Gastrocnemius medialis (tissue), 4 donors: ENCODE results near the gene TANC2. TPM values are rescaled to one million over a fixed set of nuclear protein-coding genes. Genes with fewer than 3 reads are reported as not detected.

Experiments used
- ATAC-seq, 2 donors: fragments of 150-250 bp; one replicate each; pipeline ENCODE4 v1.9.1; 2016
- DNase-seq, 2 donors: peaks; one replicate each; pipeline ENCODE4 v3.0.0-alpha.2; 2019
- H3K27ac ChIP-seq, 4 donors: fragments of 200-600 bp; sonication (generic); 1 replicate in 1 of 4; 2 replicates in 3 of 4; pipeline ENCODE4 v1.5.1; 2016 to 2018; ENCODE audit warnings: mild to moderate bottlenecking in 2 of 4, moderate library complexity in 1 of 4
- H3K27me3 ChIP-seq, 3 donors: fragments of 200-600 bp; sonication (generic) in 2 of 3; 1 replicate in 1 of 3; 2 replicates in 2 of 3; pipeline versions ENCODE4 v1.5.1 to v1.6.0; 2016 to 2019; ENCODE audit warnings: mild to moderate bottlenecking in 1 of 3, moderate library complexity in 1 of 3
- H3K36me3 ChIP-seq, 2 donors: fragments of 200-600 bp; sonication (generic) in 1 of 2; one replicate each; pipeline ENCODE4 v1.5.1; 2017 to 2018
- H3K4me1 ChIP-seq, 2 donors: fragments of 200-600 bp; sonication (generic) in 1 of 2; one replicate each; pipeline ENCODE4 v1.5.1; 2016 to 2017; ENCODE audit warnings: mild to moderate bottlenecking in 2 of 2
- H3K4me3 ChIP-seq, 4 donors: fragments of 200-600 bp; sonication (generic) in 3 of 4; 1 replicate in 1 of 4; 2 replicates in 3 of 4; pipeline ENCODE4 v1.5.1; 2016 to 2019; ENCODE audit warnings: mild to moderate bottlenecking in 2 of 4
- H3K9me3 ChIP-seq, 3 donors: fragments of 200-600 bp; sonication (generic) in 2 of 3; 1 replicate in 1 of 3; 2 replicates in 2 of 3; pipeline ENCODE4 v1.5.1; 2016 to 2019
- CTCF ChIP-seq, 5 experiments: fragments of 450-650 bp in 3 of 5; fragments of 200-600 bp in 2 of 5; sonication (generic) in 2 of 5; IDR thresholded peaks in 4 of 5; conservative IDR thresholded peaks in 1 of 5; 1 replicate in 4 of 5; 2 replicates in 1 of 5; pipeline ENCODE4 v1.5.1; 2016 to 2019; ENCODE audit warnings: antibody characterized with exemption in 5 of 5, mild to moderate bottlenecking in 3 of 5, moderate library complexity in 3 of 5
- POLR2A ChIP-seq, 2 donors: fragments of 450-650 bp; IDR thresholded peaks; one replicate each; pipeline ENCODE4 v1.6.1; 2017; ENCODE audit warnings: antibody characterized with exemption in 2 of 2, mild to moderate bottlenecking in 2 of 2, moderate library complexity in 2 of 2
- in situ Hi-C, 4 donors: fragments of 200-750 bp; cut with MboI; loops; one replicate each; pipeline versions ENCODE4 v1.15.0 to v1.8.0; 2017; ENCODE audit warnings: low sequenced_read_pairs in 4 of 4
- intact Hi-C: fragments of 100-400 bp; cut with DNase I; formaldehyde crosslinking; loops from one replicate; pipeline ENCODE4 v1.15.1; 2023; ENCODE audit warnings: low total_unique reads
- total RNA-seq, 4 donors: library from RNA; depleted of rRNA; stranded (reverse); fragments of >200 nt; gene quantifications; one replicate each; pipeline versions ENCODE4 v1.1.0 to v1.2.3, GENCODE V29; 2016

The TANC2 gene
- total RNA-seq, 4 donors from 2014 or later: 1.9 to 7.1 (median 4.9) TPM

- in situ Hi-C loops: no loop called here
- intact Hi-C loops: no loop called here
- no peaks in the 10 kb centered on the region for H3K36me3 ChIP-seq
- ATAC-seq: no peak
- H3K4me3 ChIP-seq: no peak overlapping the region
- no peaks in the 10 kb centered on the region for H3K9me3 ChIP-seq
- TF ChIP-seq POLR2A (IDR thresholded peaks at IDR 0.05) (no peak), CTCF (IDR thresholded peaks at IDR 0.05 in 4 of 5, conservative IDR thresholded peaks at IDR 0.05 in 1 of 5) (no peak)
- no peaks in the 10 kb centered on the region for H3K4me1 ChIP-seq
- H3K27me3 ChIP-seq: no peaks in the 10 kb centered on the region
- no peak overlapping the region for H3K27ac ChIP-seq
- DNase-seq: no peak
Measured at GRCh38 chr17:62921817-62922216, 44.2 kb upstream of the TANC2 start.

- no peak for ATAC-seq
- no peaks in the 10 kb centered on the region for H3K27me3 ChIP-seq
- TF ChIP-seq CTCF (IDR thresholded peaks at IDR 0.05 in 4 of 5, conservative IDR thresholded peaks at IDR 0.05 in 1 of 5) (no peak), POLR2A (IDR thresholded peaks at IDR 0.05) (no peak)
Measured at GRCh38 chr17:62923258-62924150, 42.5 kb upstream of the TANC2 start.

GRCh38 chr17:62925267-62925836, 40.7 kb upstream of the TANC2 start:
- Histone ChIP-seq H3K4me3 (no peak overlapping the region), H3K4me1 (no peaks in the 10 kb centered on the region), H3K9me3 (no peaks in the 10 kb centered on the region), H3K27ac (no peak overlapping the region), H3K27me3 (no peaks in the 10 kb centered on the region), H3K36me3 (no peaks in the 10 kb centered on the region)
- DNase-seq: no peak
- no peak for ATAC-seq
- intact Hi-C loops (no loop called here), in situ Hi-C loops (no loop called here)
- no peak for TF ChIP-seq POLR2A (IDR thresholded peaks at IDR 0.05)
- no peak for TF ChIP-seq CTCF (IDR thresholded peaks at IDR 0.05 in 4 of 5, conservative IDR thresholded peaks at IDR 0.05 in 1 of 5)

More at GRCh38 chr17:62923258-62924150, 42.5 kb upstream of the TANC2 start:
- in situ Hi-C loops (no loop called here), intact Hi-C loops (no loop called here)
- Histone ChIP-seq H3K27ac (no peak overlapping the region), H3K9me3 (no peaks in the 10 kb centered on the region), H3K36me3 (no peaks in the 10 kb centered on the region), H3K4me3 (no peak overlapping the region), H3K4me1 (no peaks in the 10 kb centered on the region)
- DNase-seq: no peak

GRCh38 chr17:62927083-62927482, 39.0 kb upstream of the TANC2 start:
- H3K4me3 ChIP-seq: no peak overlapping the region
- no peak for TF ChIP-seq POLR2A (IDR thresholded peaks at IDR 0.05)
- no peak for TF ChIP-seq CTCF (IDR thresholded peaks at IDR 0.05 in 4 of 5, conservative IDR thresholded peaks at IDR 0.05 in 1 of 5)

More at GRCh38 chr17:62927083-62927482, 39.0 kb upstream of the TANC2 start:
- Histone ChIP-seq H3K36me3 (no peaks in the 10 kb centered on the region), H3K27me3 (no peaks in the 10 kb centered on the region), H3K27ac (no peak overlapping the region), H3K4me1 (no peaks in the 10 kb centered on the region), H3K9me3 (no peaks in the 10 kb centered on the region)
- ATAC-seq (no peak), DNase-seq (no peak)
- intact Hi-C loops (no loop called here), in situ Hi-C loops (no loop called here)
